Muscle of back (tissue), 13 donors: ENCODE measurements around the gene TGFB3. TPM values are rescaled to one million over a fixed set of nuclear protein-coding genes. Genes with fewer than 3 reads are reported as not detected.
"Not testable (repeated sequence)": the region's sequence is repeated elsewhere in the genome, so short reads cannot be mapped to it uniquely, and the experiment has no call there.

Experiments used
- DNase-seq, 3 donors: peaks; one replicate each; pipeline versions ENCODE4 v3.0.0 to v3.0.0-alpha.2; 2013
- long read RNA-seq, 9 donors: transcript quantifications; one replicate each; lab custom pipeline, GENCODE V29; 2026
- polyA plus RNA-seq, 10 donors: library from polyadenylated mRNA; unstranded; fragments of 120-200 nt; gene quantifications; one replicate each; pipeline ENCODE4 v1.2.1, GENCODE V29; 2013; ENCODE audit not compliant: insufficient read length in 10 of 10

Gene TGFB3
- polyA plus RNA-seq, result 100 to 1,000 TPM in 3 of 10 donors, 10 to 100 TPM in 7; 71.5 to 109 (median 91.2) TPM
- long read RNA-seq, donor 1, transcript TGFB3-201 (7 exons, 2,522 nt), result major isoform, 8 of 48 reads
- long read RNA-seq, donor 1, partial matches to known transcripts, result 38 of 48 reads
- long read RNA-seq, donor 1, other reads (novel, unspliced or antisense), result 0 of 48 reads
- long read RNA-seq, donor 2, partial matches to known transcripts, result 0 of 4 reads
- long read RNA-seq, donor 2, other reads (novel, unspliced or antisense), result 0 of 4 reads
- long read RNA-seq, donor 3, result 0 reads
- long read RNA-seq, donor 4, transcript TGFB3-201 (7 exons, 2,522 nt), result major isoform, 7 of 15 reads
- long read RNA-seq, donor 4, partial matches to known transcripts, result 6 of 15 reads
- long read RNA-seq, donor 4, other reads (novel, unspliced or antisense), result 0 of 15 reads
- long read RNA-seq, donor 5, transcript TGFB3-201 (7 exons, 2,522 nt), result major isoform, 10 of 57 reads
- long read RNA-seq, donor 5, partial matches to known transcripts, result 27 of 57 reads
- long read RNA-seq, donor 5, other reads (novel, unspliced or antisense), result 19 of 57 reads
- long read RNA-seq, donor 6, transcript TGFB3-201 (7 exons, 2,522 nt), result major isoform, 20 of 79 reads
- long read RNA-seq, donor 6, partial matches to known transcripts, result 31 of 79 reads
- long read RNA-seq, donor 6, other reads (novel, unspliced or antisense), result 28 of 79 reads
- long read RNA-seq, donor 7, transcript TGFB3-201 (7 exons, 2,522 nt), result major isoform, 9 of 16 reads
- long read RNA-seq, donor 7, partial matches to known transcripts, result 7 of 16 reads
- long read RNA-seq, donor 7, other reads (novel, unspliced or antisense), result 0 of 16 reads
- long read RNA-seq, donor 8, partial matches to known transcripts, result 0 of 5 reads
- long read RNA-seq, donor 8, other reads (novel, unspliced or antisense), result 0 of 5 reads
- long read RNA-seq, donor 9, result 0 reads

DNA sequence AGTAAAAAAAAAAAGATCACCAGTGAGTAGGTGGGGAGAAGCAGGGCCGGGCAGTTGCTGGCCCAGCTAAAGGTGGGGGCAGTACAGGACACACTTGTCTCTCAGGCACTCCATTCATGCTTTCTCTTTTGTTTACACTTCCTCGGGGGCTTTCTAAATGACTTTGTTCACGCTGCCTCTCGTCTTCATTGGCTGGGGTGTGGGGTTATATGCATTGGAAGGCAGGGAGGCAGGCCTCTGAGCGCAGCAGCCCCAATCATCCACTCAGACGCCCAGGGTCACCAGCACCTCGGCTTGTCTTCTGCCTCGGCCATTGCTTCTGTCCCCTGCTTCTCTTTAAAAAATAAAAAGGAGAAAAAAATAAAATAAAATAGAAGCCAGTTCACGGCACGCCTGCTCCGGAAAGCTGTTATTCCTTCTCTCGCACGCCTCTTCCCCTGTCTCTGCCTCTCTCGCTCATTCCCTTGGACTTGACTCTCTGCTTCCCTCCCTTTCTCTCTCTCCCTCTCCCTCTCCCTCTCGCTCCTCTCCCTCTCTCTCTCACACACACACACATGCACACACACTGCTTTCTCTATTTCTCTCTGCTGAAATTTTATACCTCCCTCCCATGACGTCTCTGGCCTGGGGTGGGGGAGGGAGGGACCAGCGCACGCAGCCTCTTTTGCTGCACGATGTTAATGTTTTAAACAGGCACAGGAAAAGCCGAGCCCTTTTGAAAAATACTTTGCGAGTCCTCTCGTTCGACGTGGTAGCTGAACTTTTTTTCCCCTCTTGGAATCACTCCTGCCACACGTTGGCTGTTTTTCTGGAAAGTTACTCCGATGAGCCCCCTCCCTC, at the start of gene TGFB3:
Gene TGFB3 (minus strand): TSS at position 570 of the 840 bp plus-strand sequence. CDS start 1,102 bp downstream, outside the sequence.
- DNase-seq, result peak; percentile 95 to 98 (median 97)

DNA sequence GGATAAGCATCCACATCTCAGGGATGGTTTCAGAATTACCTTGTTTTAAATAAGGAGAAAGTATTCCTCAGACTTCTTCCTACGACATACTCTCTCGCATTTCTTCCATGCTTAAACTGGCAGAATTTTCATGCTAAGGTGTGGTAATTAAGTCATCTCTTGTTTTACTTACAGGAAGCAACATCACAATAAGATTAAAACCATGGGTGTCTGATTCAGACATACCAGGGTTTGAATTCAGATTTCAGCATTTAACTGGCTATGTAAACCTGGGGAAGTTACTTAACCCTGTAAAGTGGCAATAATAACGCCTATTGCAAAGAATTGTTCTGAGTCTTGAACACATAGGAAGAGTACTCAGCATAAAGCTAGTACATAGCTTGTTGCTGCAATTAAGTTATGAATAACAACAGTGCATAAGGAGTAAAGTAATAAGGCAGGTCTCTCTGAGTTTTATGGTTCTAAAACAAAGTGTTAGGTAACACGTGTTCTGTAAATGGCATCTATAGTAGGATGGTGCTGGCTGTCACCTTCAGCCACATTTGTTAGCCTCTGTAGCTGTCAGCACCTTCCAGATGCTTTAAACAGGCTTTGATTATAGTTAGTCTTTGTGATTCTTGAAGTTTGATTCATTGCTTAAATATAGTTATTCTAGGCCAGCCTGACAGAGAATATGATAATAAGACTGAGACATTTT, 42.6 kb upstream of the TGFB3 start:
- no peak for DNase-seq

DNA sequence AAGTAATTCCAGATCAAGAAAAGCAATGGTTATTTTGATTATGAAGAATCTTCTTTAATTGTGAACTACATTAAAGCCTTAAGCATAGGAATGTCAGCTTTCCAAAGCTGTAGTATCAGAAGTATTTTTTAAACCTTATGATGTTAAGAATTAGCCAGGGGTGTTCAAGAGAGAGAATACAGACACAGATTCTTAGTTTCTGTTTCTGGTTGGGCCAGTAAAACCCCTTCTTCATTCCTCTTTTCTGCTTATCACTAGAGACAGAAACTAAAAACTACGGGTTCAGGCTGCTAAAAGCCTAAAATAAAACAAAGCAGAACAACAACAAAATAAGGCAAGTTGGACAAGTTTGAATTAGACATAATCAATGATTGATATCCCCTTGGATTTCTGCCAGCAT, 42.0 kb upstream of the TGFB3 start:
- no peak for DNase-seq

GRCh38 chr14:76022991-76023390, 41.2 kb upstream of the TGFB3 start:
- DNase-seq, result no peak

- DNase-seq, result no peak
These were observed 37.9 kb upstream of the TGFB3 start for GRCh38 chr14:76019676-76020075.

DNA sequence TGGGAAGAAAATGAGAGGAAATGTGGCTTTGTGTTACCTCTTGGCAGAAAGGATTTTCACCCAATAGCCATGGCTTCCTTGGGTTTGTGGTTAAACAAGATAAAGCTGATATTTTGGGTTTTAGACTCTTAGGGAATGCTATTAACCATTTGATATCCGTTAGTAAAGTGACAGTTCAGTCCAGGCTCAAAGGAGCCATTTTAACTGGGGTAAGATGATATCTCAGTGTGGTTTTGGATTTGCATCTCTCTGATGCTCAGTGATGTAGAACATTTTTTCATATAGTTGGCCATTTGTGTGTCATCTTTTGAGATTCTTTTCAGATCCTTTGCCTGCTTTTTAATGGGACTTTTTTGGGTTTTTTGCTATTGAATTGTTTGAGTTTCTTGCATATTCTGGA, 33.9 kb upstream of the TGFB3 start:
- no peak for DNase-seq

- no peak for DNase-seq
These were observed 33.4 kb upstream of the TGFB3 start for GRCh38 chr14:76015191-76015590.

GRCh38 chr14:76012354-76012753, 30.6 kb upstream of the TGFB3 start:
- peak in 2 of 3 donors; percentile 47 to 70 for DNase-seq

DNA sequence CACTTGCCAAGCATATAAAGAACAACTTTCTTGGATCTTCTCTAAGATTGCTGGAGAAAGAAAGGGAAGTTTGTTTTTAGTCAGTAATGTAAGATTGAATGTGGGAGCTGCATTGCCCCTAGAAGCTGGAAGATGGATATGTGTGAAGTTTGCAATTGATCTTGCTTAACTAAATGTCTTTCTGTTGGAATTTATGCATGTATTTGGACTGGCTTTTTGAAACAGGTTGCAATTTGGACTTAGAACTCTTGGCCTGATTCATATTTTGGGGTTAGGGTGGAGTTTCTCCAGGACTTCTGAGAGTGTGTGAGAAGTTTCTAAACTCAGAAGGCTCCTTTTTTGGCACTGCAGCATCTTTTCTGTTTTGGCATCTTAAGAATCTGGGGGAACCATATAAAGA, 30.1 kb upstream of the TGFB3 start:
- peak in 1 of 3 donors; percentile 23 for DNase-seq

DNA sequence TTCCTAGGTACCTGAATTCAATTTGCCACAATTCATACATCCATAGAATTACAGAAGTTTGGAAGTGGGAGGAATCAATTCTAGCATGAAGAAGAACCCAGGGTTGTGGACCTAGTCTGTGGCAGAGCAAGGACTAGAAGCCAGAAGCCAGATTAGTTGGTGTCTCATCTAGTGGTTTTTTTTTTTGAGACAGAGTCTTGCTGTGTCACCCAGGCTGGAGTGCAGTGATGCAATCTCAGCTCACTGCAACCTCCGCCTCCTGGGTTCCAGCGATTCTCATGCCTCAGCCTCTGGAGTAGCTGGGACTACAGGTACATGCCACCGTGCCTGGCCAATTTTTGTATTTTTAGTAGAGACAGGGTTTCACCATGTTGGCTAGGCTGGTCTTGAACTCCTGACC, 27.8 kb upstream of the TGFB3 start:
- not testable (repeated sequence) for DNase-seq

DNA sequence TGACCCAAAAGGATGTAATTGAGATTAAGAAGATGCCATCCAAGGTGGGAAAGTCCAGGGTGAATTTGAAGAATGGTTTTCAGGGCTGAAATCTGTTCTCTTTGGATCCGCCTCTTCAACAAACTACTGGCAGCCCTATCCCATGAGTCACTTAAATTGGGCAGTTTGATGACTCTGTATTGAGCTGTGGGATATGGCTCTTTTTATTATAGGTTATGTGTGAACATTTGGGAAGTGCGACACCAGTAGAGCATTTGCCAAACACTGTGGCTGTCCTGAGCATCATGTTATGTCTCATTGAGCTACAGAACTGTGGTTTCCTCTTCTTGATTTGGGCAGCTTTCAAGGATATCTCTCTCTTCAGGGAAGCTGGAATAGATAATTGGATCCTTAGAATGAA, 26.1 kb upstream of the TGFB3 start:
- DNase-seq, result no peak

DNA sequence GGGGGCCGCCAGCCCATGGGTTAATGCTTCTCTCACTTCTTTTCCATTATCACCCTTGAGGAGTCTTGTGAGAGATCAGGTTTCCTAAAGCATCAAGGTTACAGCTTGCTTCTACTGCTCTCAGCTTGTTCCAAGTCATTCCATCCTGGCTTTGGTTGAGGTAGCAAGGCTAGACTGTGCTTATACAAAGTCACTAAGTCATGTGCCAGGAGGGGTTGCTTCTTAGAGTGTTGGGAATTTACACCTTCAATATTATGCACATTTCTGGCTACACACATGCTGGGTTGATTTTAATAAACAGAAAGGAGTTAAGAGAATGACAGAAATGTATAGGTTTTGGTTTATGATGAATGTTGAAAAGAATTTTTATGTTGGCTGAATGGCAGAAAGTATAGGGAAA, 25.6 kb upstream of the TGFB3 start:
- no peak for DNase-seq

DNA sequence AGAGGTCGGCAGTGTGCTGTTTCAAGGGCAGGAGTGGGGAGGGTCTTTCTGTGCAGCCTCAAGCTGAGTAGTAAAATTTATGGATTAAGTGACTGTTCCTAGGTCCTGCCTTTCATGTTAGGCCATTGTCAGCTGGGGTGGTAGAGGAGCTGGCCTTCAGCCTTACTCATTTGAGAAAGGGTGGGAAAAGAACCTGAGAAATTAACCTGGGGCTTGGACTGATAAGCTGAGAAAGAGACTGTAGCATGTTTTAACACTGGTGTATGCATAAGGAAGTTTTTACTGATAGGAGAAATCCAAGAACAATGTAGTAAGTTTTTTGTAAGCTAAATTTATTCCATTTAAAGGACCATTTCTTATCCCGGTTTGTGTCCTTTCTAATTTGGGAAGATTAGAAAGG, 24.5 kb upstream of the TGFB3 start:
- DNase-seq, result no peak

- DNase-seq, result no peak
These were observed 20.6 kb upstream of the TGFB3 start for GRCh38 chr14:76002383-76002782.

DNA sequence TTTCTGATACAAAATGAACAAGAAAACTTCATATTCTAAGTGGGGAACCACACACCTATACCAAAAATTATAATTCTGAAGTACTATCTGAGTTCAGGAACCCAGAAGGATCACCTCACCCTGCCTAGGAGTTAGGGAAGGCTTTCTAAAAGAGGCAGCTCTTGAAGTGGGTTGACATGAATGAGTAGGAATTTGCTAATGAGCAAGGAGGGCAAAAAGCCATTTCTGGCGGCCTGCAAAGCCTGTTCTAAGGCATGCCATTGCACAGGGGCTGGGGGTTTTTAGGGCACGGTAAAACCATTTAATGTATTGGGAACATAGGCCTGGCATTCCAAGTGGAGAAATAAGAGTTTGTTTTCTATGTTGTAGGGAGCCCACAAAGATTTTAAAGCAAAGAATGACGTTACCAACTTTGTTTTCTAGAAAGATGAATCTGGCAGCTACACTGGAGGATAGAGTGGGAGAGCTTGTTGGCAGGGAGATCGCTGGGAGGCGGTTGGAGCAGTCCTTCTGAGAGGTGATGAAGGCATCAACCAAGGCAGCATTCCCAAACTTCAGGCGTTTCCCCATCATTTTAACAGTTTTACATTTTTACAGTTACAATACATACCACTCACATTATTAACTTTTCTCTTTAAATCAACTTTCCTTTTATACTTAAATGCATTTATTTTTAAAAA, 17.9 kb upstream of the TGFB3 start:
- DNase-seq, result peak in 1 of 3 donors; percentile 22

DNA sequence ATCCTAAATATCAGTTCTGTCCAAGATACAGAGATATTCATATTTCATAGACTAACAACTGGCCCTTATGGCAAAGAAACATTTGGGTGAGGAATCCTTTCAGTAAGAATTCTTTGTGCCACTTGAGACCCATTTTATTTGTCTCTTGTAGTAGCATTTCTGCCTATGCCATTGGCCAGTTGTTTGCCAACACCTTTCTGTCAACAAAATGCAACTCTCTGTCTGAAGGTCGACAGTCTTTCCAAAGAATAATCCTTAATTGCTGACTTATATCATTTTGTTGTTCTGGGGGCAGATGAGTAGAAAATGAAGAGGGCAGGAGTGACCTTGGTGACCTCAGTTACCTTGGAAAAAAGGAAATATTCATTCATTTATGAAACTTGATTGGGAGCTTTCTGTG, 14.7 kb upstream of the TGFB3 start:
- DNase-seq, result no peak

GRCh38 chr14:75995372-75996041, 13.7 kb upstream of the TGFB3 start:
- DNase-seq, result peak in 2 of 3 donors; percentile 66 to 88

DNA sequence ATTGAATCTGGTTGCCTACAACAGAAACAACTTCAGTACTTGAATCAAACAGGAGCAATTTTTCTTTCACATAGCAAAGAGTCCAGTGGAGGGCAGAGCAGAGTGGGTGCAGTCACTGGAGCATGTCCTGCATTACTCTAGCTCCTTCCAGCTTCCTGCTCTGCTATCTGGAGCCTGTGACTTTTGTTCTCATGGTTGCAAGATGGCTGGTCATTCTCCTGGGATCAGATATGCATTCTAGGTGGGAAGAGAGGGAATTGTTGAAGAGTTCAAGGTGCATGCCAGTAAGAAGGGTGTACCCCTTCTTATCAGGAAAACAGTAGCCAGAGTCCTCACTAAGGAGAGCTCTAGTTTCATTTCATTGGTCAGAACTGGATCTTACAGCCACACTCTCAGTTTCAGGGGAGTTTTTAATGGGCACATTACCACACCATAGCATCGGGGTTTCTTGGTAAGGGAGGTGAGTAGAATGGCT, 11.8 kb upstream of the TGFB3 start:
- DNase-seq, result no peak

DNA sequence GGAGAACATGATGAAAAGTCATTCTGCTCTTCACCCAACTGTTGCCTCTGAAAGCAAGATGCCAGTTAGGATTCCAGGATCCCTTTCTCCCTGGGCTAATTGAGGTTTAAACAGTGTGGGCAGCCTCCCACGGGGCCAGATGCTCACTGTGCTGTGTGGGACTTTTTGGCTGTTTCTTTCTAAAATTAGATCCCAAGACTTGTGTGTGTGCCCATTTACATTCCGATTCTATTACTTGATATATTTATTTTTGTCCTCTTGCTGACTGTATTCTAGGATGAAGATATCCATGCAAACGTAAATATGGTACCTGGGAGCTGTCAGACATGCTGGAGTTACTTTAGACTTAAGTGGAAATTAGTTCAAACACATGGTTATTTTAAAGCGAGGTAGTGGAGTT, 10.0 kb upstream of the TGFB3 start:
- no peak for DNase-seq

- DNase-seq, result no peak
These were observed 8.5 kb upstream of the TGFB3 start for GRCh38 chr14:75990297-75990696.
